Activated CD8-positive, alpha-beta memory T cell treated with anti-CD3 and anti-CD28 coated beads, Interleukin-2, amount 50 U/mL, for 1 hour (primary cell): Measurements from ENCODE around the gene MLLT6.

Experiments used
- DNase-seq: peaks from one replicate; pipeline ENCODE4 v3.0.0-alpha.2; 2020; ENCODE audit errors: extremely low read depth

MLLT6 gene

GRCh38 chr17:38674749-38675615 lies 30.1 kb upstream of the MLLT6 start, which contains the start of gene EPOP:
Gene EPOP (minus strand): TSS chr17:38674957. CDS start chr17:38674495, 462 bp downstream.
- DNase-seq: peak; percentile 59

GRCh38 chr17:38676706-38677504 lies 28.2 kb upstream of the MLLT6 start:
- no peak for DNase-seq

DNA sequence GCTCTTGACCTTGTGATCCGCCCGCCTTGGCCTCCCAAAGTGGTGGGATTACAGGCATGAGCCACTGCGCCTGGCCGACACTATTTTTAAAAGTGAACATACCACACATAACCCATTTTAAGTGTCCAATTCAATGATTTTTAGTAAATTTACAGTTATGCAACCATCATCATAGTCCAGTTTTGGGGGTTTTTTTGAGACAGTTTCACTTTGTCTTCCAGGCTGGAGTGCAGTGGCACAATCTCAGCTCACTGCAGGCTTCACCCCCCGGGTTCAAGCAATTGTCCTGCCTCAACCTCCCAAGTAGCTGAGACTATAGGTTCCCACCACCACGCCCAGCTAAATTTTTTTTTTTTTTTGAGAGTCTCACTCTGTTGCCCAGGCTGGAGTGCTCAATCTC lies 27.3 kb upstream of the MLLT6 start:
- no peak for DNase-seq

DNA sequence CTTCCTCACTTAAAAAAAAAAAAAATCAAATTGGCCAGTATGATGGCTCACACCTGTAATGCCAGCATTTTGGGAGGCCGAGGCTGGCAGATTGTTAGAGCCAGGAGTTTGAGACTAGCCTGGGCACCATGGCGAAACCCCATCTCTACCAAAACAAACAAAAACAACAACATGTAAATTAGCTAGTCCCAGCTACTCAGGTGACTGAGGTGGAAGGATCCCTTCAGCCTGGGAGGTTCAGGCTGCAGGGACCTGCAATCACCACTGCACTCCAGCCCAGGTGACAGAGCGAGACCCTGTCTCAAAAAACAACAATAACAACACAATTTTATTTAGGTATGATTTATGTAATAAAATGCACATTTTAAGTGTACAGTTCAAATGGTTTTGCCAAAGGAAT lies 24.0 kb upstream of the MLLT6 start:
- no peak for DNase-seq

DNA sequence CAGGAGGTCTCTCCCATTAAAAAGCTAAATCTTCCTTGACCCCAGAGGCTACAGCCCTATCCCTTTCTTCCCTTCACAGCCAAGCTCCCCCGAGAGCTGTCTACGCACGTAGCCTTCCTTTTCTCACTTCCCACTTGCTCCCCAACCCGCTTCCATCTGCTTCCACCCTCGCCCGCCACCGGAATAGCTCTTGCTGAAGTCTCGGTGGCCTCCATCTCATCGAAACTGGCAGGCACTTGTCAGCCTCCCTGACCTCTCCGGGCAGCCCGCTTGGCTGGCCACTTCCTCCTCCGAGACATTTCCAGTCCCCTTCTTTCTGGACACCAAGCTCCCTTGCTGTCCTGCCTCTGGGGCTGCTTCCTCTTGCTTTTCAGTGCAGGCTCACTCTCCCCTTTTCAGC lies 19.6 kb upstream of the MLLT6 start:
- DNase-seq: no peak

GRCh38 chr17:38687286-38687685 lies 17.8 kb upstream of the MLLT6 start:
- DNase-seq: no peak

DNA sequence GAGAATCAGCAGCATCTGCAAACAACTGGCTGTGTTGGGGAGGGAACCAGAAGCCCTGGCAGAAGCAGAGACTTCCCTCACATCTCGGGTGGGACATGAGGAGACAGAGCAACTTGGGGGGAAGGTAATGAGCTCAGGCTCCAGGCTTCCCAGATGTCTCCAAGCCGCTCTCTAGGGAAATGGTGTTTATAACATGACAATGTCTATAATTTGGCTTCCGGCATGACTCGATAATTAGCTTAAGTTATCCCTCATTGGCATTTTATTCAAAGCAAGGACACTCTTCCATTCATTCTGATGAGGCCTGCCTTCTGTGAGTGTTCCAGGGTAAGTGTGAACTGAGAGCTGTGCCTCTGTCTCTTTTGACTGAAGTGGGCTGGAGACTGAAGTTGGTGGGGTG lies 14.7 kb upstream of the MLLT6 start:
- no peak for DNase-seq

DNA sequence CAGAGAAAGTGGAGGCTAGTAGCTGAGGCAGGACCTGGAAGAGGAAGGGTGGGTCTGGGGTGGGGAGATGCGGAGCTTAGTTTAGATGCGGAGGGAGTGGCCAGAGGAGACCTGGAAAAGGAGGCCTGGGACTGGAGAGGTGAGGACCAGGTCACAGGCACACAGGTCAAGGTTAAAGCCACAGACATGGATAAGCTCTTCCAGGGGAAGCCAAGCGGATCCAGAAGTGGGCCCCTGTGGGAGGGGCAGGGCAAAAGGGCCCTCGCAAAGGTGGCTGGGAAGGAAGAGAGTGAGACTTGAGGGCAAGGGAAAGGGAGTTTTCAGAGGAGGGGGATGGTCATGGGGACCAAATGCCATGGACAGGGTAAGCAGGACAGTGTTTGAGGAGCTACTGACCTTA lies 13.9 kb upstream of the MLLT6 start:
- no peak for DNase-seq

DNA sequence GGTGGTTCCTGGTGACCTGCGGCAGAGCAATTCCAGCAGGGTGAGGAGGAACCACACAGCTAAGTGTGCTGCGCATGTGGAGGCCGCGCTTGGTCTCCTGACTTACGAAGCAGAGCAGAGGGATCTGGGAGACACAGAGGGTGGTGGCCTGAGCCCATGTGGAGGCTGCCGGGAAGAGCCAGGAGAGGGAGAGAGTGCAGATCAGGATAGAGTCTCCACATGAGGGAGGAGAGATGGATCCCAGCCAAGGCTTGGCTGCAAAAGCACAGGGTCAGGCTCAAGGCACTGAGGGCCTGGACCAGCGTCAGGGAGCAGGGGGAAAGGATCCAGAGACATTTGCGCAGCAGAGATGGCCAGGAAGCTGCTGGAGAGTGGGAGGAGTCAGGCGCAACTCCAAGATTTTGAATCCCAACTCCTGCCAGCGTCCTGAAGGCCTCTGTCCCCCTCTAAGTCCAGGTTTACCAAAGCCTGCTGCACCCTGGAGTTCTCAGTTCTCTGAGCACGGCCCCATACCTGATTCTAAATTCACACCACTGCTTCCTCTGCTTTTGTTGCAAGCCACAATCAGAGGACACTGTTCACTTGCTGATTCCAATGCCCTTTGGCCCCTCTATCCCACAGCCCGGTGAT lies 11.3 kb upstream of the MLLT6 start:
- DNase-seq: no peak

GRCh38 chr17:38697061-38697820 lies 7.8 kb upstream of the MLLT6 start:
- no peak for DNase-seq

- no peak for DNase-seq
Observed at GRCh38 chr17:38698760-38699159, 6.3 kb upstream of the MLLT6 start.

DNA sequence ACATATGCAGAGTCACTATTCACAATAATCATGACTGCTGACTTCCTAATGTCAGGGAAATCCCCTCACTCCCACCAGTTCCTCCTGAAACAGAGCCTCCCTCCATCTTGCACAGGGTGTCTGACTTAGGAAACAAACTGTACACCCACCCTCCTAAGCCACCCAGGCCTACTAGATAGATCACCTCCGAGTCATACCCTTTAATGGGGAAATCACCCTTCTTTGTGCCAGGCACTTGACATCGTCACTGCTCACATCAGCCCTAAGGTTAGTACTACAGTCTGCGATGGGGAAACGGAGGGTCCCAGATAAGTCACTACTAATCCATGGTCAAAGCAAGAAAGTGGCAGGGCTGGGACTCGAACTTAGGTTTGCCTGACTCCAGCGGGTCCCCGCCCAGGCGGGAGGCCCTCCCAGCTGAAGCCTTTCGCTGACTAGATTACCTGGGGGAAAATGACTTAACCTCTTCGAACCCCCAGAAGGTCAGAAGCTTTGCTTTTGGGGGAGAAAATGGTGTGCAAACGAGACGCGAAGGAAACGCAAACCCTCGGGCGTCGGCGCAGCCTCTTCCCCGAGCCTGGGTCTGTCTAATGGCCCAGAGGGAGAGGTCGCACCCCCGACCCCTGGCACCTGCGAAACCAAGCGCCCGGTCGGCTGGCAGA lies 3.4 kb upstream of the MLLT6 start:
- DNase-seq: no peak

GRCh38 chr17:38702166-38702915 lies 2.7 kb upstream of the MLLT6 start:
- no peak for DNase-seq

- no peak for DNase-seq
Observed at GRCh38 chr17:38702916-38703741, 1.9 kb upstream of the MLLT6 start.

GRCh38 chr17:38703742-38704605 lies 1.1 kb upstream of the MLLT6 start:
- DNase-seq: no peak

DNA sequence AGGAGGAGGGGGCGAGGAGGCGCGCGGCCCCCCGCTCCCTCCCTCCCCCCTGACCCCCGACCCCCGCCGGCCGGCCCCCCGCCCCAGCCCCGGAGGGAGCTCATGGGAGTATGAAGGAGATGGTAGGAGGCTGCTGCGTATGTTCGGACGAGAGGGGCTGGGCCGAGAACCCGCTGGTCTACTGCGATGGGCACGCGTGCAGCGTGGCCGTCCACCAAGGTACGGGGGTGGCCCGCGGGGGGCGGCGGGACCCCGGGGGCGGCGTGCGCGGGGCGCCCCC lies 390 bp downstream of the MLLT6 start:
- no peak for DNase-seq

DNA sequence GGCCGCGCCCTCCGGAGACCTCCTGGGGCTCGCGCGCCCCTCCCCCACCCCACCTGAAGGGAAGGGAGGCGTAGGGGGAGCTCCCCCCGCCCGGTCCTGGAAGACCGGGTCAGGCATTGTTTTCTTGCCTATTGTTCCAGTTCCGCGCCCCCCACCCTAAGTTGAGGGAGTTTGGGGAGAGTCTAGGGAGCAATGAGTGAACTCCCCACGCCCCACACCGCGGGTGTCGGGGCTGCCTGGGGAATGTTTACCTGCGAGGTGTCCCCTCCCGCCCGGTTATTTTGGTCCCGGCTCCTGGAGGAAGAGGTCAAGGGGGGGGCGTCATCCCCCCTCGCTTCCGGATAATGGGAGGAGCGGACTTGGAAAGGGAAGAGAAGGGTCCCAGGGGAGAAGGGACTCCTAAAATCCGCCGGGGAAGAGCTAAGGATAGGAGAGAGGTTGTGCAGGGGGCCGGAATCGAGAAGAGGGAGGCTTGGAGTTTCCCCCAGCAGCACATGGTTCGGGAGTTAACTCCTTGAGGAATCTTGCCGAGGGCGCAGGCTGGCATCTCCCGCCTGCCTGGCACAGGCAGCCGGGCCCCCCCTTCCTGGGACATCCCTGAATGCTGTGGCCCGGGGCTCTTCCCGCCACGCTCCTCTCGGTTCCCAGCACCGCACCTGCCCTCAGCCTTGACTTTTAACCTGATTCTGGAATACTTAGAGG lies 881 bp downstream of the MLLT6 start:
- DNase-seq: no peak

DNA sequence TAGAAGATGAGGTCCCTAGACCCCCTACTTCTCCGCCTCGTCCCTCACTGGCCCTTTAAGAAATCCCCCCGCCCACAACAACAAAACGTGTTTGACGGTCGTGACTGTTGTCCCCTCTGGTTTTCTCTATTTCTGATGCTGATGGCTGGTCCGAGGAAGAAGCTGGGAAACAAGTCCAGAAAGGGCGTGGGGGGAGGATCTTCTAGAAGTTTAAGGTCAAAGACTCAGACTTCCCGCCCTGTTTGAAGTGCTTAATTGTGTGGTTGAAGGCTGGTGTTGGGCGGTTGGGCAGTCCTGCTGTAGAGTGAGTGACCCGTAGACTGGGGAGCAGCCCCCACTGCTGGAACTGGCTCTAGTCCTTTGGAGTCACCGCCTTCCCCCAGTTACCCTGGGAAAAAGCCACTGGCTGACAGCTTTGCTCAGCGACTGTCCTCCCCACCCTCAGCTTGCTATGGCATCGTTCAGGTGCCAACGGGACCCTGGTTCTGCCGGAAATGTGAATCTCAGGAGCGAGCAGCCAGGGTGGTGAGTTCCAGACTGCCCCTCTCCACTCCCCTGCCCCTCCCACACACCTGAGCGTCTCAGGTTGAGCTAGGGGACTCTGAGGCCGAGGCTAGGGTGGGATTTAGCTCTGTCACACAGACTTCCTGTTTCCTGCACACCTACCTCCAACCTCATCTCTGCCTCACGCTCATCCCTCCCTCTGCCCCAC lies 1.6 kb downstream of the MLLT6 start:
- DNase-seq: no peak
